22Rv1 (cell line): Measurements from ENCODE around the gene MEG3.

Source experiments
- CTCF ChIP-seq: fragments of 450-650 bp; IDR thresholded peaks from 2 replicates; pipeline ENCODE4 v1.5.1; 2017; ENCODE audit warnings: mild to moderate bottlenecking
- ZFX ChIP-seq: fragments of 450-650 bp; IDR thresholded peaks from 2 replicates; pipeline ENCODE4 v1.6.1; 2017; ENCODE audit warnings: antibody characterized with exemption, borderline replicate concordance

- TF ChIP-seq CTCF = no peak
- no peak for TF ChIP-seq ZFX
Observed at GRCh38 chr14:100824091-100824551, 1.8 kb upstream of the MEG3 start.
